GM12875 (cell line): ENCODE results near the gene RNPEP.
"Not testable (repeated sequence)": the region's sequence is repeated elsewhere in the genome, so short reads cannot be mapped to it uniquely, and the experiment has no call there.

Experiments
- H3K4me3 ChIP-seq: one replicate; pipeline ENCODE4 v1.5.1; 2011; ENCODE audit warnings: low read depth, low read length, control low read depth
- CTCF ChIP-seq: IDR thresholded peaks from 2 replicates; pipeline ENCODE4 v1.5.1; 2011; ENCODE audit warnings: low read depth, mild to moderate bottlenecking, control low read depth, inconsistent platforms, low read length, moderate library complexity, borderline replicate concordance; ENCODE audit not compliant: insufficient read depth

Gene RNPEP

GRCh38 chr1:202016022-202016810 lies 33.8 kb downstream of the RNPEP start:
- no peak overlapping the region for H3K4me3 ChIP-seq
- no peak for TF ChIP-seq CTCF

- TF ChIP-seq CTCF = no peak
- H3K4me3 ChIP-seq = no peak overlapping the region
Measured at GRCh38 chr1:202016811-202017748, 34.6 kb downstream of the RNPEP start.

- TF ChIP-seq CTCF = no peak
Measured at GRCh38 chr1:202017749-202018467, 35.5 kb downstream of the RNPEP start.

GRCh38 chr1:202018468-202019234 lies 36.2 kb downstream of the RNPEP start:
- no peak for TF ChIP-seq CTCF
- no peak overlapping the region for H3K4me3 ChIP-seq

More at GRCh38 chr1:202017749-202018467, 35.5 kb downstream of the RNPEP start:
- H3K4me3 ChIP-seq = no peak overlapping the region

GRCh38 chr1:202019235-202019558 lies 36.7 kb downstream of the RNPEP start:
- not testable (repeated sequence) for H3K4me3 ChIP-seq

- no peak for TF ChIP-seq CTCF
- H3K4me3 ChIP-seq = no peak overlapping the region
Measured at GRCh38 chr1:202023001-202023433, 40.6 kb downstream of the RNPEP start.
